Measurements from ENCODE around the gene P2RY11.

P2RY11 gene

GRCh38 chr19:10116085-10116865 is 4.8 kb downstream of the P2RY11 start:
- no peak overlapping the region for H3K4me3 ChIP-seq (ENCODE audit: low read depth in 1 of 2, low read length in 2 of 2)
- peaks cover 33% of the 10 kb centered on the region for H3K36me3 ChIP-seq (ENCODE audit: insufficient read depth, low read length)
- no peak overlapping the region for H3K9ac ChIP-seq (ENCODE audit: low read length)

GRCh38 chr19:10116866-10117616 is 5.5 kb downstream of the P2RY11 start:
- no peak overlapping the region for H3K4me3 ChIP-seq (ENCODE audit: low read depth in 1 of 2, low read length in 2 of 2)
- H3K27ac ChIP-seq (ENCODE audit: low read depth, low read length), result no peak overlapping the region
- H3K4me1 ChIP-seq (ENCODE audit: insufficient read depth, low read length), result peaks cover 7% of the 10 kb centered on the region
- peaks cover 32% of the 10 kb centered on the region for H3K36me3 ChIP-seq (ENCODE audit: insufficient read depth, low read length)
- no peaks in the 10 kb centered on the region for H3K9me3 ChIP-seq (ENCODE audit: low read length)
- H3K9ac ChIP-seq (ENCODE audit: low read length), result no peak overlapping the region
- H3K27me3 ChIP-seq (ENCODE audit: control insufficient read depth in 1 of 2, insufficient read depth in 2 of 2, low read length in 2 of 2), result no peaks in the 10 kb centered on the region

More at GRCh38 chr19:10116085-10116865, 4.8 kb downstream of the P2RY11 start:
- H3K27ac ChIP-seq (ENCODE audit: low read depth, low read length), result no peak overlapping the region
- peaks cover 7% of the 10 kb centered on the region for H3K4me1 ChIP-seq (ENCODE audit: insufficient read depth, low read length)
- no peaks in the 10 kb centered on the region for H3K9me3 ChIP-seq (ENCODE audit: low read length)
- no peaks in the 10 kb centered on the region for H3K27me3 ChIP-seq (ENCODE audit: control insufficient read depth in 1 of 2, insufficient read depth in 2 of 2, low read length in 2 of 2)

GRCh38 chr19:10118960-10119359 is 7.5 kb downstream of the P2RY11 start:
- Histone ChIP-seq H3K27me3 (ENCODE audit: control insufficient read depth in 1 of 2, insufficient read depth in 2 of 2, low read length in 2 of 2) (no peaks in the 10 kb centered on the region), H3K4me1 (ENCODE audit: insufficient read depth, low read length) (peaks cover 7% of the 10 kb centered on the region), H3K27ac (ENCODE audit: low read depth, low read length) (peak overlapping the region; percentile 94), H3K36me3 (ENCODE audit: insufficient read depth, low read length) (peaks cover 32% of the 10 kb centered on the region), H3K9me3 (ENCODE audit: low read length) (no peaks in the 10 kb centered on the region), H3K9ac (ENCODE audit: low read length) (peak overlapping the region; percentile 86), H3K4me3 (ENCODE audit: low read depth in 1 of 2, low read length in 2 of 2) (peak overlapping the region; percentile 80 to 96)

GRCh38 chr19:10120538-10121189 is 9.2 kb downstream of the P2RY11 start:
- H3K27me3 ChIP-seq (ENCODE audit: control insufficient read depth in 1 of 2, insufficient read depth in 2 of 2, low read length in 2 of 2), result no peaks in the 10 kb centered on the region
- peaks cover 7% of the 10 kb centered on the region for H3K4me1 ChIP-seq (ENCODE audit: insufficient read depth, low read length)
- H3K27ac ChIP-seq (ENCODE audit: low read depth, low read length), result no peak overlapping the region
- H3K4me3 ChIP-seq (ENCODE audit: low read depth in 1 of 2, low read length in 2 of 2), result no peak overlapping the region
- no peaks in the 10 kb centered on the region for H3K9me3 ChIP-seq (ENCODE audit: low read length)
- no peak overlapping the region for H3K9ac ChIP-seq (ENCODE audit: low read length)
- H3K36me3 ChIP-seq (ENCODE audit: insufficient read depth, low read length), result peaks cover 17% of the 10 kb centered on the region

GRCh38 chr19:10122045-10122444 is 10.6 kb downstream of the P2RY11 start:
- no peak overlapping the region for H3K27ac ChIP-seq (ENCODE audit: low read depth, low read length)
- H3K36me3 ChIP-seq (ENCODE audit: insufficient read depth, low read length), result peaks cover 4% of the 10 kb centered on the region
- no peak overlapping the region for H3K9ac ChIP-seq (ENCODE audit: low read length)
- no peaks in the 10 kb centered on the region for H3K9me3 ChIP-seq (ENCODE audit: low read length)
- H3K4me3 ChIP-seq (ENCODE audit: low read depth in 1 of 2, low read length in 2 of 2), result no peak overlapping the region
- no peaks in the 10 kb centered on the region for H3K27me3 ChIP-seq (ENCODE audit: control insufficient read depth in 1 of 2, insufficient read depth in 2 of 2, low read length in 2 of 2)
- H3K4me1 ChIP-seq (ENCODE audit: insufficient read depth, low read length), result peaks cover 7% of the 10 kb centered on the region

- H3K36me3 ChIP-seq (ENCODE audit: insufficient read depth, low read length), result no peaks in the 10 kb centered on the region
- H3K9ac ChIP-seq (ENCODE audit: low read length), result no peak overlapping the region
- no peak overlapping the region for H3K27ac ChIP-seq (ENCODE audit: low read depth, low read length)
- H3K4me1 ChIP-seq (ENCODE audit: insufficient read depth, low read length), result no peaks in the 10 kb centered on the region
- no peaks in the 10 kb centered on the region for H3K9me3 ChIP-seq (ENCODE audit: low read length)
- H3K4me3 ChIP-seq (ENCODE audit: low read depth in 1 of 2, low read length in 2 of 2), result no peak overlapping the region
- no peaks in the 10 kb centered on the region for H3K27me3 ChIP-seq (ENCODE audit: control insufficient read depth in 1 of 2, insufficient read depth in 2 of 2, low read length in 2 of 2)
These were observed 12.9 kb downstream of the P2RY11 start for GRCh38 chr19:10124429-10124828.

- no peak overlapping the region for H3K27ac ChIP-seq (ENCODE audit: low read depth, low read length)
- no peaks in the 10 kb centered on the region for H3K9me3 ChIP-seq (ENCODE audit: low read length)
- H3K36me3 ChIP-seq (ENCODE audit: insufficient read depth, low read length), result no peaks in the 10 kb centered on the region
- H3K9ac ChIP-seq (ENCODE audit: low read length), result no peak overlapping the region
- no peaks in the 10 kb centered on the region for H3K27me3 ChIP-seq (ENCODE audit: control insufficient read depth in 1 of 2, insufficient read depth in 2 of 2, low read length in 2 of 2)
- no peak overlapping the region for H3K4me3 ChIP-seq (ENCODE audit: low read depth in 1 of 2, low read length in 2 of 2)
- H3K4me1 ChIP-seq (ENCODE audit: insufficient read depth, low read length), result no peaks in the 10 kb centered on the region
These were observed 14.7 kb downstream of the P2RY11 start for GRCh38 chr19:10126213-10126639.

- peaks cover 17% of the 10 kb centered on the region for H3K36me3 ChIP-seq (ENCODE audit: insufficient read depth, low read length)
These were observed 21.4 kb downstream of the P2RY11 start for GRCh38 chr19:10132905-10133304.

GRCh38 chr19:10133596-10133995 is 22.1 kb downstream of the P2RY11 start:
- no peaks in the 10 kb centered on the region for H3K27me3 ChIP-seq (ENCODE audit: control insufficient read depth in 1 of 2, insufficient read depth in 2 of 2, low read length in 2 of 2)
- no peak overlapping the region for H3K27ac ChIP-seq (ENCODE audit: low read depth, low read length)
- H3K4me3 ChIP-seq (ENCODE audit: low read depth in 1 of 2, low read length in 2 of 2), result no peak overlapping the region
- no peaks in the 10 kb centered on the region for H3K9me3 ChIP-seq (ENCODE audit: low read length)
- no peaks in the 10 kb centered on the region for H3K4me1 ChIP-seq (ENCODE audit: insufficient read depth, low read length)
- no peak overlapping the region for H3K9ac ChIP-seq (ENCODE audit: low read length)
- H3K36me3 ChIP-seq (ENCODE audit: insufficient read depth, low read length), result peaks cover 20% of the 10 kb centered on the region

More at GRCh38 chr19:10132905-10133304, 21.4 kb downstream of the P2RY11 start:
- H3K27me3 ChIP-seq (ENCODE audit: control insufficient read depth in 1 of 2, insufficient read depth in 2 of 2, low read length in 2 of 2), result no peaks in the 10 kb centered on the region
- no peak overlapping the region for H3K4me3 ChIP-seq (ENCODE audit: low read depth in 1 of 2, low read length in 2 of 2)
- H3K9ac ChIP-seq (ENCODE audit: low read length), result no peak overlapping the region
- H3K9me3 ChIP-seq (ENCODE audit: low read length), result no peaks in the 10 kb centered on the region
- no peaks in the 10 kb centered on the region for H3K4me1 ChIP-seq (ENCODE audit: insufficient read depth, low read length)
- H3K27ac ChIP-seq (ENCODE audit: low read depth, low read length), result no peak overlapping the region

GRCh38 chr19:10134040-10134439 is 22.5 kb downstream of the P2RY11 start:
- Histone ChIP-seq H3K4me3 (ENCODE audit: low read depth in 1 of 2, low read length in 2 of 2) (no peak overlapping the region), H3K9ac (ENCODE audit: low read length) (no peak overlapping the region), H3K9me3 (ENCODE audit: low read length) (no peaks in the 10 kb centered on the region), H3K27ac (ENCODE audit: low read depth, low read length) (no peak overlapping the region), H3K27me3 (ENCODE audit: control insufficient read depth in 1 of 2, insufficient read depth in 2 of 2, low read length in 2 of 2) (no peaks in the 10 kb centered on the region), H3K36me3 (ENCODE audit: insufficient read depth, low read length) (peaks cover 20% of the 10 kb centered on the region), H3K4me1 (ENCODE audit: insufficient read depth, low read length) (no peaks in the 10 kb centered on the region)

- H3K36me3 ChIP-seq (ENCODE audit: insufficient read depth, low read length), result peaks cover 23% of the 10 kb centered on the region
- no peaks in the 10 kb centered on the region for H3K4me1 ChIP-seq (ENCODE audit: insufficient read depth, low read length)
- H3K27me3 ChIP-seq (ENCODE audit: control insufficient read depth in 1 of 2, insufficient read depth in 2 of 2, low read length in 2 of 2), result no peaks in the 10 kb centered on the region
- H3K4me3 ChIP-seq (ENCODE audit: low read depth in 1 of 2, low read length in 2 of 2), result no peak overlapping the region
- no peaks in the 10 kb centered on the region for H3K9me3 ChIP-seq (ENCODE audit: low read length)
- H3K9ac ChIP-seq (ENCODE audit: low read length), result no peak overlapping the region
- H3K27ac ChIP-seq (ENCODE audit: low read depth, low read length), result no peak overlapping the region
These were observed 24.2 kb downstream of the P2RY11 start for GRCh38 chr19:10135551-10136334.
